ENCODE results near the gene OR8G1.

OR8G1 gene

GRCh38 chr11:124285610-124286344, 44.9 kb downstream of the OR8G1 start:
- DNase-seq (ENCODE audit: low spot score), result no peak
- no peak for TF ChIP-seq CTCF (IDR thresholded peaks at IDR 0.05; ENCODE audit: extremely low read depth, missing control alignments)

GRCh38 chr11:124294687-124295086, 53.8 kb downstream of the OR8G1 start:
- DNase-seq (ENCODE audit: low spot score), result no peak
- TF ChIP-seq CTCF (IDR thresholded peaks at IDR 0.05; ENCODE audit: extremely low read depth, missing control alignments), result no peak

- TF ChIP-seq CTCF (IDR thresholded peaks at IDR 0.05; ENCODE audit: extremely low read depth, missing control alignments), result no peak
- no peak for DNase-seq (ENCODE audit: low spot score)
Measured at GRCh38 chr11:124296016-124296415, 55.1 kb downstream of the OR8G1 start.

- TF ChIP-seq CTCF (IDR thresholded peaks at IDR 0.05; ENCODE audit: extremely low read depth, missing control alignments), result no peak
- DNase-seq (ENCODE audit: low spot score), result no peak
Measured at GRCh38 chr11:124297921-124298320, 57.0 kb downstream of the OR8G1 start.

GRCh38 chr11:124301548-124301947, 60.7 kb downstream of the OR8G1 start:
- TF ChIP-seq CTCF (IDR thresholded peaks at IDR 0.05; ENCODE audit: extremely low read depth, missing control alignments), result no peak
- no peak for DNase-seq (ENCODE audit: low spot score)

GRCh38 chr11:124302347-124303125, 61.6 kb downstream of the OR8G1 start:
- no peak for TF ChIP-seq CTCF (IDR thresholded peaks at IDR 0.05; ENCODE audit: extremely low read depth, missing control alignments)
- no peak for DNase-seq (ENCODE audit: low spot score)
